ENCODE measurements around the gene NSG1.
"Not testable (repeated sequence)": the region's sequence is repeated elsewhere in the genome, so short reads cannot be mapped to it uniquely, and the experiment has no call there.

The NSG1 gene

GRCh38 chr4:4415107-4415805 lies 28.4 kb downstream of the NSG1 start:
- DNase-seq (ENCODE audit: insufficient read length, low spot score) (no peak), FAIRE-seq (no peak)

- DNase-seq (ENCODE audit: insufficient read length, low spot score) (no peak), FAIRE-seq (no peak)
Observed at GRCh38 chr4:4415806-4416805, 29.2 kb downstream of the NSG1 start.

GRCh38 chr4:4416981-4417380 lies 30.1 kb downstream of the NSG1 start:
- DNase-seq (ENCODE audit: insufficient read length, low spot score): no peak
- FAIRE-seq: no peak

- FAIRE-seq (no peak), DNase-seq (ENCODE audit: insufficient read length, low spot score) (no peak)
Observed at GRCh38 chr4:4417886-4418285, 31.0 kb downstream of the NSG1 start.

GRCh38 chr4:4418676-4419390 lies 31.9 kb downstream of the NSG1 start:
- no peak for FAIRE-seq
- DNase-seq (ENCODE audit: insufficient read length, low spot score): no peak

- no peak for FAIRE-seq
- no peak for DNase-seq (ENCODE audit: insufficient read length, low spot score)
Observed at GRCh38 chr4:4419896-4420295, 33.0 kb downstream of the NSG1 start.

- no peak for FAIRE-seq
- no peak for DNase-seq (ENCODE audit: insufficient read length, low spot score)
Observed at GRCh38 chr4:4420421-4420820, 33.5 kb downstream of the NSG1 start.

GRCh38 chr4:4421356-4421755 lies 34.5 kb downstream of the NSG1 start:
- FAIRE-seq (no peak), DNase-seq (ENCODE audit: insufficient read length, low spot score) (no peak)

GRCh38 chr4:4422117-4422516 lies 35.2 kb downstream of the NSG1 start:
- not testable (repeated sequence) for FAIRE-seq; DNase-seq (ENCODE audit: insufficient read length, low spot score)

- FAIRE-seq: no peak
- DNase-seq (ENCODE audit: insufficient read length, low spot score): no peak
Observed at GRCh38 chr4:4422856-4423499, 36.1 kb downstream of the NSG1 start.

GRCh38 chr4:4423706-4424498 lies 37.0 kb downstream of the NSG1 start:
- DNase-seq (ENCODE audit: insufficient read length, low spot score) (no peak), FAIRE-seq (no peak)

- DNase-seq (ENCODE audit: insufficient read length, low spot score) (no peak), FAIRE-seq (no peak)
Observed at GRCh38 chr4:4424499-4425115, 37.7 kb downstream of the NSG1 start.

- FAIRE-seq (no peak), DNase-seq (ENCODE audit: insufficient read length, low spot score) (no peak)
Observed at GRCh38 chr4:4425119-4425690, 38.3 kb downstream of the NSG1 start.

- no peak for DNase-seq (ENCODE audit: insufficient read length, low spot score)
- no peak for FAIRE-seq
Observed at GRCh38 chr4:4425696-4426095, 38.8 kb downstream of the NSG1 start.

GRCh38 chr4:4426511-4427120 lies 39.7 kb downstream of the NSG1 start:
- no peak for FAIRE-seq
- no peak for DNase-seq (ENCODE audit: insufficient read length, low spot score)

- no peak for DNase-seq (ENCODE audit: insufficient read length, low spot score)
- FAIRE-seq: no peak
Observed at GRCh38 chr4:4427121-4427870, 40.4 kb downstream of the NSG1 start.

- FAIRE-seq (no peak), DNase-seq (ENCODE audit: insufficient read length, low spot score) (no peak)
Observed at GRCh38 chr4:4427886-4428285, 41.0 kb downstream of the NSG1 start.
